HG03442 (cell line): ENCODE data around the gene BTBD16.
A peak's percentile ranks its signal among the peaks of the same experiment; 100 is the strongest.

Experiments
- ATAC-seq: cut with Tn5 transposase; IDR thresholded peaks from one replicate; pipeline ENCODE4 v1.9.1; 2021; ENCODE audit warnings: mild to moderate bottlenecking, moderate library complexity; ENCODE audit not compliant: unreplicated experiment

BTBD16 gene

DNA sequence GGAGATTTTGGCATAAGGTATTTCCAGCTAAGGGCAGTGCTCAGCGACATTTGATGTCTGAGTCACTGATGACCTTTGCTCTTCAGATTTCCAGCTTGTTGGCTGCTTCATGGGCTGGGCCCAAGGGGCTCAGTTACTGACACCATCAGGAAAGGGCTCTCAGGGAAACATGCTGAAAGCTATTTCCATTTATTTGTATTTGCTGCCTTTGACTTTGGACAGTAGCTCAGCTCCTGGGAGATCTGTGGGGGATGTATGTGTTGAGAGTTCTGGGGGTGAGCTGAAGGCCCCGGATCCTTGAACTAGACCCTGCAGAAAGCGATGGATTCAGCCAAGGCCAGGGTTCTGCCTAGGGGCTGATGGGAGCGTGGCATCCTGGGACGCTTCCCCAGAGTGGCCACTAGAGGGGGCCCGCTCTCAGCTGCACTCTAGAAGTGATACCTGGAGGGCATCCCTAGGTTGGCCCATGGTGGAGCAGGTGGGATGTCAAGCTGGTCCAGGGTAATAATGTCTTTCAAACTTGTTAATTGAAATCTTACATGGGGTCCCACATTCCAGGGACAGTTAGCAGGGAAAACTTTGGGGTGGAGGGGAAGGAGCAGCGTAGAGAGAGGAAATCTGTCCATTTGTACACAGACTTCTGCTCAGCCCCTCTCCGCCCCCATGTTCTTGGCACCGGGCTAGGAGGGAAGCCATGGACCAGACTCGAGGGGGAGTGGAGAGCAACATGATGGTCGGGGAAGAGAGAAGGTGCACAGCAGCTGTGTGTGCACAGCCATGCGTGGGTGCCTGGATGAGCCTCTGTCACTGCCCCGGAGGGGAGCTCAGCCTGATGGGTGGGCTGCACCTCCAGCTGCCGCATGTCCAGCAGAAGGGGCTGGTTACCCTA is 3.0 kb upstream of the BTBD16 start:
- peak; percentile 78 for ATAC-seq

- ATAC-seq = no peak
Measured at GRCh38 chr10:122269059-122269687, 1.9 kb upstream of the BTBD16 start.

DNA sequence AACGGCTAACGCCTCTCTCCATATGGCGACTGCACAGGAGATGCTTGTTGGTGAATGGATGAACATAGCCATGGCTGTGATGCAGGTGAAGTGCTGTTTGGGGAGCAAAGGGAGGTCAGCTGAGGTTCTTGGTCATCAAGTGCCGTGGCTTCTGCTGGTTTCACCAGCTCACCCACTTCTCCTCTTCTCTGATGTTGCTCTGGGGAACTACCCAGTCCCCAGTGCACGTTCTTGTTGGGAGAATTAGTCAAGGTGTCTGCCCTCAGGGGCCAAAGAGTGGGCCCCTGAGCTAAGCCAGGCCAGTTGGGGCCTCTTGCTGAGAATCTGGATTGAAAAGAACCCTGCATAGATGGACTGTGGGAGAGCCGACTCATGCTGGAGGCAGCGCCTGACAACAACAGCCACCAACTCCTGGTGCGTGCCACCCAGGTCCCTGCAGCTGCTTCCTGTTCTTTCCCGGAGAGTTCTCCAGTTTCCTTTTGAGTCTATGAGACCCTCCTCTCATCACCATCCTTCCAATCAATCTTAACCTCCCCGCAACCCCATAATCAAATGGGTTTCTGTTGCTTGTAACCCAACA is 3.0 kb downstream of the BTBD16 start:
- ATAC-seq = no peak

DNA sequence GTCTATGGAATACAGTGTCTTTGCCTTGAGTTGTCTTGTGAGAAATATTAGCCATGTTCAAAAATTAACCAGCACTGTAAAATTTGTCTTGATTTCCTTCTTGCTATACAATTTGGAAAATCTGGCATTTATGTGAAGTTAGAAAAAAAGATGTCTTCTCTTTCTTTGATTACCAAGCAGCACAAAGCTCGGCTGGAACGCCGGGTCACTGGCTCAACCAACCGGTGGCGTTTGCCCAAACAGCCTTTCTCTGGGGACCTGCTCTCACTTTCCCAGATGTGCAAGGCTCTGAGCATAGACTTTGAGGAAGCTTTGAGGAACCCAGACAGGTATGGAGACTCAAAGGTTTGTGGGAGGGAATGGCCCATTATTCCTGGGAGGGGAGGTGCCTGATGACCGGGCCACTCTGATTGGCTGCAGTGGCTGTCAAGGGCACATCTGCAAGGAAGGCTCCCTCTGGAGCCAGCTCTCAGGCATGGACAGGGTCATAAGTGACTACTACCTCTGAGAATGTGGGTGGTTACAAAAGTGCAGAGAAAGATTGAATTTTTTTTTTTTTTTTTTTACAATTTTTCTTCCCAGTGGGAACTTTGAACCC is 5.6 kb downstream of the BTBD16 start:
- ATAC-seq = no peak

GRCh38 chr10:122277526-122278136 is 6.5 kb downstream of the BTBD16 start:
- ATAC-seq = no peak

DNA sequence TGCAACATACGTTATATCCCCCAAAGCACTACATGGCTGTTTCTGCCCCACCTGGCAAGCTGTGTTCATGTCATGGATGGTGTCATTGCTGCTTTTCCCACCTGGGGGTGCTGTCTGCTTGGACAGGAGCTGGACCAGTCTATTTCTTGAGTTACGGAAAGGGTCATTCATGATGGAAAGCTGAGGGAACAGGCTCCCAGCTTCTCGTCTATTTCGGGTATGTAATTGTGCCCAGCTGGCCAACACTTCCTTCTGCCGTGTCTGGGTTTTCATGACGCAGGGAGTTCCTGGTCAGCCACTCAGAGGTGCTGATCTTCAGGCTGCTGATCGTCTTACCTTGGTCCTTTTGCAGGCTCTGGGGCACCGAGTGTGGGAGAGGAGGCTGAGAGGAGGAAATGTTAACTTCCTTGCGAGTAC is 8.6 kb downstream of the BTBD16 start:
- ATAC-seq = no peak

DNA sequence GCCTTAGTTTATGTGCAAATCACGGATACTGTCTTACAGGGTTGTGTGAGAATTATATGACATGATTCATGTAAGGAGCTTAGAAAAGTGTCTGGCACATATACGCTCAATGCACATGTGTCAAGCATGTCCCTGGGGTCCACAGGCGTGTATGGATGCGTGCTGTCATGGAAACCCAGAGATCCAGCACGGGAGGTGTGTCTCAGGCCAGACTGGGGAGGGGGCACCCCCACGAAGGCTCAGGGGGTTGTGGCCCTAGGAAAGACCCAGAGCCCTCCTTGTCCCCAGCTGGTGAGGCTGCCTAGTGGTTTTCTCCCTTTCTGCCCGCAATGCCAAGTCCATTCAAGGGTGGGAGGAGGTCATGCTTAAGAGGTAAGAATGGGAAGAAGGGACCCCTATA is 9.1 kb downstream of the BTBD16 start:
- no peak for ATAC-seq

DNA sequence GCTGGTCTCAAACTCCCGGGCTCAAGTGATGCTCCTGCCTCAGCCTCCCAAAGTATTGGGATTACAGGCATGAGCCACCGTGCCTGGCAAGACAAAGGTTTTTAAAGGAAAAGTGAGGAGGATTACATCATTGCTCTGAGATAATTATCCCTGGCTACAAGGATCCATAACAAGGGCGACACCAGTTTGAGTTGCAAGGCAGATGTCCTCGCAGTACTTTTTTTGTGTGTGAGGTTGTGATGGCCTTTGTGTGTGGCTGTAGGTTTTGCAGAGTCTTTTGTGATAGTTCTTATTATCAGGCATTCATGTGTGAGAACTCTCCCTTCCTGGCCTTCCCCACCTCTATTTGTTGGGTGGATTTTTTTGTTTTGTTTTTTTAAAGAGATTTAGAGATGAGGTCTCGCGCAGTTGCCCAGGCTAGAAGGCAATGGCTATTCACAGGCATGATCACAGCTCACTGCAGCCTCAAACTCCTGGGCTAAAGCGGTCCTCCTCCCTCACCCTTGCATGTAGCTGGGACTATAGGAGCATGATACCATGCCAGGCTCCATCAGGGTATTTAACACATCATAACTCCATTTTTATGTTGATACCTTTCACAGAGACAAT is 10.0 kb downstream of the BTBD16 start:
- ATAC-seq = no peak

GRCh38 chr10:122281751-122282150 is 10.7 kb downstream of the BTBD16 start:
- no peak for ATAC-seq

DNA sequence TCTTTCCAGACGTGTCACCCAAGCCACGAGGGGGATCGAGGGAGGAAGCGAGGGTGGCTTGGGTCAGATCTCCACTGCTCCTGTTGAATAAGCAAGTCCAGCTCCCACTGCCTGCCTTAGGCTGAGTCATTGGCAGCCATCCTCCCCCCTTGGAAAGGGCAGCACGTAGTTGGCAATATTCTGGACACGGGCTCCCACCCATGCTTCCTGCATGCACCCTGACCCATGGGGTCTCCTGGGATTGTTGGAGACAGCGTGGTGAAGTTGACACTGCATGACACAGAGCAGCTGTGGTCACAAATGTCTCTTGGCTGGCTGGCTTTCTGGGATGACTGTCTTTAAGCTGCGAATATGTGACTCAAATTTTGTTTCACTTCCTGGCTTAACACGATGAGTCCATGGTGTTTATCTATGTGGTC is 11.2 kb downstream of the BTBD16 start:
- ATAC-seq = no peak

- no peak for ATAC-seq
Measured at GRCh38 chr10:122282909-122283308, 11.8 kb downstream of the BTBD16 start.

- no peak for ATAC-seq
Measured at GRCh38 chr10:122285506-122286444, 14.7 kb downstream of the BTBD16 start.

- ATAC-seq = no peak
Measured at GRCh38 chr10:122286867-122287266, 15.8 kb downstream of the BTBD16 start.

- ATAC-seq = no peak
Measured at GRCh38 chr10:122287570-122287969, 16.5 kb downstream of the BTBD16 start.

- no peak for ATAC-seq
Measured at GRCh38 chr10:122288262-122288661, 17.2 kb downstream of the BTBD16 start.

DNA sequence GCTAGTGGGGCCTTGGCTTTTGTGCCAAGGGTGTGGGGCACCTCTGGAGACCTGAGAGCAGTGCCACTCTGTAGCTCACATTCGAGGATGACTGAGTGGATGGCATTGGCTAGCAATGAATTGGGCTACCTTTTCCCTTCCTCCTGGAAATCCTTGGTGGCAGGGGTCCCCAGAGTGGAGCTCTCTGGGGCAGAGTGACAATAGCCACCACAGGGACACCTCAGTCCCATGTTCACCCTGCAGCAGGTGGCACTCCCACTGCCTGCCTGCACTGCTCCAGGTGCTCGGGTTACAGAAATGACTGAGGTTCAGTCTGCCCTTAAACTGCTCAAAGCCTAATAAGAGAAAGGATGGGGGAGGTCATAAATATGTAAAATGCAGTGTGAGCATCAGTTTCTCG is 17.8 kb downstream of the BTBD16 start:
- ATAC-seq = no peak

GRCh38 chr10:122290334-122290733 is 19.2 kb downstream of the BTBD16 start:
- ATAC-seq = no peak

DNA sequence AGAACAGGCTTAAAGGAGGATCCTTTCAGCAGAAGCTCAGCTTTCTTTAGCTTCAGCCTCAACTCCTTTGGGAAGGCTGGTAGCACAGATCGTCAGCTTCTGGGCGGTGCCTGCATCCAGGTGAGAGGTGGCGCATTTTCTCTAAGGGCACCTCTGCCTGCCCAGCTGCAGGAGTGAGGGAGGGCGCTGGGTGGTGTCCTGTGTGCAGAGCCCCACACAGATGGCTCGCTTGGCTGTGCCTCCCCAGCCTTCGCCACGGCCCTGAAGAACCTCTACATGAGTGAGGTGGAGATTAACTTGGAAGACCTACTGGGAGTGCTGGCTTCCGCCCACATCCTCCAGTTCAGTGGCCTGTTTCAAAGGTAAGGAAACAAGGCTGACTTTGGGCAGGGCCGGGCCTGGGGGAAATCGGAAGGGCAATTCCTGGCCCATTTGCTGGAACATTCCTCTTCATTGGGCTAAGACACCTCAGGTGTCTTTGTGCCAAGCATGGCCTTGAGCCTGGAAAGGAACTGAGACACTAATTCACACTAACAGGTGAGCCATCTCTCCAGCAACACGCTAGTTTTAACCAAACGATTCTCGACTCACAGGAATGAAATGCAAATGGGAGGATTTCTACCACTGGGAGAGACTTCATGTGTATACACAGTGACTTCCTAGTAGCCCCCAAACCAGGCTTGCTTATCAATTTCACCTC is 19.9 kb downstream of the BTBD16 start:
- ATAC-seq = no peak

- ATAC-seq = no peak
Measured at GRCh38 chr10:122291739-122292138, 20.6 kb downstream of the BTBD16 start.
